Neural cell (in vitro differentiated cells): ENCODE data around the gene LIPK. TPM values are rescaled to one million over a fixed set of nuclear protein-coding genes. Genes with fewer than 3 reads are reported as not detected.

ENCODE experiments used
- H2AFZ ChIP-seq: fragments of 200-600, 300-800 bp; sonication (generic), shearing (Covaris generic); 2 replicates; pipeline ENCODE4 v1.6.0; 2014; ENCODE audit warnings: low read depth, mild to moderate bottlenecking, antibody characterized with exemption, low read length, moderate library complexity
- H3F3A ChIP-seq: fragments of 200-600 bp; shearing (Covaris generic); 2 replicates; pipeline ENCODE4 v1.6.1; 2016; ENCODE audit warnings: mild to moderate bottlenecking, moderate library complexity, mixed read lengths, antibody characterized with exemption, low read length; ENCODE audit not compliant: insufficient read depth, poor library complexity, severe bottlenecking
- H3K27ac ChIP-seq: fragments of 200-600, 300-800 bp; sonication (generic), shearing (Covaris generic); 2 replicates; pipeline ENCODE4 v1.5.1; 2014; ENCODE audit warnings: mild to moderate bottlenecking, low read length, moderate library complexity
- H3K27me3 ChIP-seq: fragments of 300-800, 200-600 bp; sonication (generic), shearing (Covaris generic); 2 replicates; pipeline ENCODE4 v1.6.0; 2014; ENCODE audit warnings: mild to moderate bottlenecking, low read depth, low read length, moderate library complexity; ENCODE audit not compliant: insufficient read depth
- H3K36me3 ChIP-seq: fragments of 300-800, 200-600 bp; sonication (generic), shearing (Covaris generic); 2 replicates; pipeline ENCODE4 v1.5.1; 2014; ENCODE audit warnings: mild to moderate bottlenecking, antibody characterized with exemption, low read length, moderate library complexity; ENCODE audit not compliant: insufficient read depth
- H3K4me2 ChIP-seq: fragments of 300-800, 200-600 bp; sonication (generic), shearing (Covaris generic); 2 replicates; pipeline ENCODE4 v1.6.0; 2014; ENCODE audit warnings: mild to moderate bottlenecking, low read length
- H3K4me3 ChIP-seq: fragments of 300-800, 200-600 bp; sonication (generic), shearing (Covaris generic); 2 replicates; pipeline ENCODE4 v1.5.1; 2014; ENCODE audit warnings: mild to moderate bottlenecking, low read length, moderate library complexity
- H3K79me2 ChIP-seq: fragments of 200-600 bp; shearing (Covaris generic); replicated peaks from 2 replicates; pipeline ENCODE4 v1.6.0; 2014; ENCODE audit warnings: mild to moderate bottlenecking, low read length, moderate library complexity; ENCODE audit not compliant: insufficient read depth
- H3K9ac ChIP-seq: fragments of 300-800, 200-600 bp; sonication (generic), shearing (Covaris generic); 2 replicates; pipeline ENCODE4 v1.6.1; 2016; ENCODE audit warnings: mild to moderate bottlenecking, low read length, mixed read lengths
- H3K9me2 ChIP-seq: fragments of 200-600 bp; shearing (Covaris generic); 2 replicates; pipeline ENCODE4 v1.6.1; 2016; ENCODE audit warnings: mild to moderate bottlenecking, low read length, mixed read lengths; ENCODE audit not compliant: insufficient read depth
- H3K9me3 ChIP-seq: fragments of 200-600, 300-800 bp; sonication (generic), shearing (Covaris generic); 2 replicates; pipeline ENCODE4 v1.6.1; 2016; ENCODE audit warnings: mild to moderate bottlenecking, mixed run types, low read length, moderate library complexity, mixed read lengths
- H4K20me1 ChIP-seq: fragments of 200-600 bp; shearing (Covaris generic); 2 replicates; pipeline ENCODE4 v1.6.1; 2016; ENCODE audit warnings: mild to moderate bottlenecking, mixed run types; ENCODE audit not compliant: insufficient read depth
- EP300 ChIP-seq: fragments of 450-650 bp; conservative IDR thresholded peaks from 2 replicates; pipeline ENCODE4 v1.6.1; 2014; ENCODE audit warnings: antibody characterized with exemption, mild to moderate bottlenecking, moderate library complexity; ENCODE audit not compliant: poor library complexity, severe bottlenecking
- EZH2 ChIP-seq: fragments of 200-600, 300-800 bp; shearing (Covaris generic), sonication (generic); IDR thresholded peaks from 2 replicates; pipeline ENCODE4 v1.6.1; 2014; ENCODE audit warnings: antibody characterized with exemption, low read length, borderline replicate concordance, mild to moderate bottlenecking; ENCODE audit not compliant: insufficient read depth, poor library complexity, severe bottlenecking
- MXI1 ChIP-seq: fragments of 450-650 bp; conservative IDR thresholded peaks from 2 replicates; pipeline ENCODE4 v1.6.1; 2014; ENCODE audit warnings: antibody characterized with exemption, mild to moderate bottlenecking; ENCODE audit not compliant: poor library complexity, severe bottlenecking
- POLR2AphosphoS5 ChIP-seq: IDR thresholded peaks from 2 replicates; pipeline ENCODE4 v1.6.1; 2012
- RAD21 ChIP-seq: fragments of 450-650 bp; conservative IDR thresholded peaks from 2 replicates; pipeline ENCODE4 v1.6.1; 2014; ENCODE audit warnings: antibody characterized with exemption, mild to moderate bottlenecking, moderate library complexity
- SMC3 ChIP-seq: fragments of 450-650 bp; conservative IDR thresholded peaks from 2 replicates; pipeline ENCODE4 v1.6.1; 2014; ENCODE audit warnings: antibody characterized with exemption, mild to moderate bottlenecking, moderate library complexity; ENCODE audit not compliant: poor library complexity
- TAF1 ChIP-seq: IDR thresholded peaks from 2 replicates; pipeline ENCODE4 v1.6.1; 2012; ENCODE audit warnings: low read depth
- polyA plus RNA-seq: library from polyadenylated mRNA; depleted of rRNA; stranded (reverse); fragments of >200 nt; gene quantifications from 2 replicates; pipeline ENCODE4 v1.2.3, GENCODE V29; 2014
- TF ChIP-seq, protein P1 (sequence below): fragments of 450-650 bp; IDR thresholded peaks from 2 replicates; pipeline ENCODE4 v1.5.1; 2014; ENCODE audit warnings: antibody characterized with exemption, mild to moderate bottlenecking, moderate library complexity; ENCODE audit not compliant: poor library complexity, severe bottlenecking
- TF ChIP-seq, protein P2 (sequence below): IDR thresholded peaks from 2 replicates; pipeline ENCODE4 v1.6.1; 2012; ENCODE audit warnings: borderline replicate concordance

Gene LIPK
- polyA plus RNA-seq, 1 donor from 2014 or later, result not detected

DNA sequence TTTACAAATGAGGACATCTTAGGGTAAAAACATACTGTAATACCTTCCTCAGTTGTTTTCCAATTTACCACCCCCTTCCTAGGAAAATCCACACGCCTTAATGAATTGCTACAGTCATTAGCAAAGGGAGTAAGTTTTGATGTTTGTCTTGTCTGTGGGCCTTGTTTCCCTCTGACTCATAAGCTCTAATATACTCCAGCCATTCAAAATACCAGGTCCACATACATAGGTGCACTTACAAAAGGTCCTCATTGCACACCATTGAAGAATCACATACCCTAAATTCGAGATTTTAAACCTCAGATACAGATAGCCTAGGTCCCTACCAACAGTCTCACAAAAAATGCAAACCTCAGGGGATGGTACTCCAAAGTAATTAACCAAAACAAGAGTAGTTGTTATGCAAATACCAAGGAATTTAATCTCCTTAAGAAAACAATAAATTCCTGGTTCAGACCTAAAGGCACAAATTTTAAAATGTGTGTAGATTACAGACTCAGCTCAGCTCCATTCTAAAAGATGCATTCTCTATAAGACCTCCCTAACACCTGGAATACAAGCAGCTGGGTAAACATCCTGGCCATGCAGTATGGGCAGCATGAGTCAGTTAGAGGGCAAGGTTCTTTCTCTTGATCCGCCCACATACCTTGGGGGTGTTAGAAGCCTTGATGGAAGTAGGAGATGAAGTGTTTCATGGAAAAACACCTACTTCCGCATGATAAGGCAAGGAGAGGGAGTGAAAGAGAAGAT is 3.0 kb upstream of the LIPK start:
- Histone ChIP-seq H3K9me2 (no peaks in the 10 kb centered on the region), H3F3A (no peaks in the 10 kb centered on the region), H3K9ac (no peak overlapping the region), H3K27me3 (no peaks in the 10 kb centered on the region), H3K79me2 (no peaks in the 10 kb centered on the region), H3K4me2 (no peak overlapping the region), H4K20me1 (no peaks in the 10 kb centered on the region), H3K4me3 (no peak overlapping the region), H3K27ac (no peak overlapping the region), H3K9me3 (no peaks in the 10 kb centered on the region), H2AFZ (no peak overlapping the region), H3K36me3 (no peaks in the 10 kb centered on the region)
- TF ChIP-seq MXI1 (no peak), TAF1 (no peak), POLR2AphosphoS5 (no peak), RAD21 (no peak), SMC3 (no peak), EP300 (no peak), EZH2 (no peak)
- TF ChIP-seq, protein P1, sequence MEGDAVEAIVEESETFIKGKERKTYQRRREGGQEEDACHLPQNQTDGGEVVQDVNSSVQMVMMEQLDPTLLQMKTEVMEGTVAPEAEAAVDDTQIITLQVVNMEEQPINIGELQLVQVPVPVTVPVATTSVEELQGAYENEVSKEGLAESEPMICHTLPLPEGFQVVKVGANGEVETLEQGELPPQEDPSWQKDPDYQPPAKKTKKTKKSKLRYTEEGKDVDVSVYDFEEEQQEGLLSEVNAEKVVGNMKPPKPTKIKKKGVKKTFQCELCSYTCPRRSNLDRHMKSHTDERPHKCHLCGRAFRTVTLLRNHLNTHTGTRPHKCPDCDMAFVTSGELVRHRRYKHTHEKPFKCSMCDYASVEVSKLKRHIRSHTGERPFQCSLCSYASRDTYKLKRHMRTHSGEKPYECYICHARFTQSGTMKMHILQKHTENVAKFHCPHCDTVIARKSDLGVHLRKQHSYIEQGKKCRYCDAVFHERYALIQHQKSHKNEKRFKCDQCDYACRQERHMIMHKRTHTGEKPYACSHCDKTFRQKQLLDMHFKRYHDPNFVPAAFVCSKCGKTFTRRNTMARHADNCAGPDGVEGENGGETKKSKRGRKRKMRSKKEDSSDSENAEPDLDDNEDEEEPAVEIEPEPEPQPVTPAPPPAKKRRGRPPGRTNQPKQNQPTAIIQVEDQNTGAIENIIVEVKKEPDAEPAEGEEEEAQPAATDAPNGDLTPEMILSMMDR, result no peak
- TF ChIP-seq, protein P2, sequence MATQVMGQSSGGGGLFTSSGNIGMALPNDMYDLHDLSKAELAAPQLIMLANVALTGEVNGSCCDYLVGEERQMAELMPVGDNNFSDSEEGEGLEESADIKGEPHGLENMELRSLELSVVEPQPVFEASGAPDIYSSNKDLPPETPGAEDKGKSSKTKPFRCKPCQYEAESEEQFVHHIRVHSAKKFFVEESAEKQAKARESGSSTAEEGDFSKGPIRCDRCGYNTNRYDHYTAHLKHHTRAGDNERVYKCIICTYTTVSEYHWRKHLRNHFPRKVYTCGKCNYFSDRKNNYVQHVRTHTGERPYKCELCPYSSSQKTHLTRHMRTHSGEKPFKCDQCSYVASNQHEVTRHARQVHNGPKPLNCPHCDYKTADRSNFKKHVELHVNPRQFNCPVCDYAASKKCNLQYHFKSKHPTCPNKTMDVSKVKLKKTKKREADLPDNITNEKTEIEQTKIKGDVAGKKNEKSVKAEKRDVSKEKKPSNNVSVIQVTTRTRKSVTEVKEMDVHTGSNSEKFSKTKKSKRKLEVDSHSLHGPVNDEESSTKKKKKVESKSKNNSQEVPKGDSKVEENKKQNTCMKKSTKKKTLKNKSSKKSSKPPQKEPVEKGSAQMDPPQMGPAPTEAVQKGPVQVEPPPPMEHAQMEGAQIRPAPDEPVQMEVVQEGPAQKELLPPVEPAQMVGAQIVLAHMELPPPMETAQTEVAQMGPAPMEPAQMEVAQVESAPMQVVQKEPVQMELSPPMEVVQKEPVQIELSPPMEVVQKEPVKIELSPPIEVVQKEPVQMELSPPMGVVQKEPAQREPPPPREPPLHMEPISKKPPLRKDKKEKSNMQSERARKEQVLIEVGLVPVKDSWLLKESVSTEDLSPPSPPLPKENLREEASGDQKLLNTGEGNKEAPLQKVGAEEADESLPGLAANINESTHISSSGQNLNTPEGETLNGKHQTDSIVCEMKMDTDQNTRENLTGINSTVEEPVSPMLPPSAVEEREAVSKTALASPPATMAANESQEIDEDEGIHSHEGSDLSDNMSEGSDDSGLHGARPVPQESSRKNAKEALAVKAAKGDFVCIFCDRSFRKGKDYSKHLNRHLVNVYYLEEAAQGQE, result no peak

DNA sequence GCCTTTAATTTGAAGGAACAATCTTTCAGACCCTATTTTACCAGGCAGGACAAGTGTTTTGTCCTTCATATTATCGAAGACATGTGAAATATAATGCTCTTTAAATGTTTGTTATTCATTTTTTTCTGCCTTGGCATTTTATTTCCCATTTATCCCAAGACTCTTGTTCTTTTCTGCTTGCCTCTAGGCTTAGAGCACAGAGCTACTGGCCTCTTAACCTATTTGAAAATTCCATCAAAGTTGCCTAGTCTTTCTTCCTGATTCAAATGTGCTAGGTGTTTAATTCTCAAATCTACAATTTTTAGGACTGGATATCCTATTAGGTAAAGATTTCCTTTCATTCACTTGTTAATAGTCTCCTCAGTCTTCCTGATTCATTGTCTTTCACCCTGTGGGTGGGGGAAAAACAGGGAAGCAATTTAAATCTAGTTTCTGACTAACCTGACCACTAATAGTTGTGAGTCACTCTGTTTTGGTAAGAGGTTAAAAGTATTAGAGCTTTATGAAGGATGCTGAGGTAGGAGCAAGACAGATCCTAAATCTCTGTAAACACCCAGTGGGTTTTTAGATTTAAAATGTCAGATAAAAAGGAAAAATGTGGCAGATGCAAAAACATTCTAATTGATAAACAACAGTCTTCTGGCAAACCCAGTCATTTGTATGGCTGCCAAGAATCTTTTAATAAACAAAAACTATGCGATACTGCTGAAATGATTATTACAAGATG is 1.5 kb downstream of the LIPK start:
- Histone ChIP-seq H3K4me2 (no peak overlapping the region), H3F3A (no peaks in the 10 kb centered on the region), H3K9me3 (no peaks in the 10 kb centered on the region), H3K9me2 (no peaks in the 10 kb centered on the region), H3K79me2 (no peaks in the 10 kb centered on the region), H3K9ac (no peak overlapping the region), H3K27ac (no peak overlapping the region), H3K4me3 (no peak overlapping the region), H3K36me3 (no peaks in the 10 kb centered on the region), H2AFZ (no peak overlapping the region), H3K27me3 (no peaks in the 10 kb centered on the region), H4K20me1 (no peaks in the 10 kb centered on the region)
- TF ChIP-seq MXI1 (no peak), RAD21 (no peak), SMC3 (no peak), EZH2 (no peak), POLR2AphosphoS5 (no peak), TAF1 (no peak)
- TF ChIP-seq, protein P1, result no peak
- TF ChIP-seq, protein P2, result no peak
